ENCODE measurements around the gene MRPS16. TPM values are rescaled to one million over a fixed set of nuclear protein-coding genes. Genes with fewer than 3 reads are reported as not detected.
A peak's percentile ranks its signal among the peaks of the same experiment; 100 is the strongest.

MRPS16 gene
- polyA plus RNA-seq, 1 of the 3 experiments (the other 2 are of a cell fraction): 75.5 TPM

- peak; percentile 56 for TF ChIP-seq CTCF (IDR thresholded peaks at IDR 0.05)
- TF ChIP-seq FOXJ3 (CRISPR knock-in tag; IDR thresholded peaks at IDR 0.05): no peak
- CTCF ChIA-PET: interaction anchor here (0.6 to 2.4 kb wide), 3 partner anchors 11 to 15 kb away, joined by 3 to 6 read pairs (median 4); no protein-coding TSS in a partner anchor
- H2AFZ ChIP-seq (ENCODE audit: low read depth): no peak overlapping the region
- H3K4me3 ChIP-seq (ENCODE audit: low read depth in 2 of 2, low read length in 1 of 2): no peak overlapping the region
- WGBS (ENCODE audit: low lambda C conversion rate): 100% methylated on average over 2 of the region's 2 CpGs
- H3K9me3 ChIP-seq: no peaks in the 10 kb centered on the region
- H3K36me3 ChIP-seq (replicated peaks in 1 of 2; ENCODE audit: control insufficient read depth in 1 of 2, insufficient read depth in 2 of 2, low read length in 1 of 2): peaks cover 42 to 49% of the 10 kb centered on the region in 2 experiments
- POLR2A ChIA-PET: no interaction called here
- no peaks in the 10 kb centered on the region for H3K79me2 ChIP-seq (ENCODE audit: insufficient read depth)
- H3K9ac ChIP-seq: no peak overlapping the region
- H3K4me2 ChIP-seq: no peak overlapping the region
- no peaks in the 10 kb centered on the region for H3K4me1 ChIP-seq (ENCODE audit: control insufficient read depth in 1 of 2, insufficient read depth in 2 of 2, low read depth in 1 of 2, low read length in 1 of 2)
- H3K9me2 ChIP-seq: no peaks in the 10 kb centered on the region
- DNase-seq: peak; percentile 7
- H3K27ac ChIP-seq (ENCODE audit: low read depth in 2 of 2, low read length in 1 of 2): no peak overlapping the region
- no peaks in the 10 kb centered on the region for H3F3A ChIP-seq (replicated peaks; ENCODE audit: insufficient read depth)
- H3K27me3 ChIP-seq (ENCODE audit: insufficient read depth): no peaks in the 10 kb centered on the region
- H4K20me1 ChIP-seq (ENCODE audit: insufficient read depth): no peaks in the 10 kb centered on the region
These were observed 33.8 kb downstream of the MRPS16 start for GRCh38 chr10:73218431-73219191.

- no peaks in the 10 kb centered on the region for H3K27me3 ChIP-seq (ENCODE audit: insufficient read depth)
- H3F3A ChIP-seq (replicated peaks; ENCODE audit: insufficient read depth): no peaks in the 10 kb centered on the region
- no peaks in the 10 kb centered on the region for H3K4me1 ChIP-seq (ENCODE audit: control insufficient read depth in 1 of 2, insufficient read depth in 2 of 2, low read depth in 1 of 2, low read length in 1 of 2)
- H3K79me2 ChIP-seq (ENCODE audit: insufficient read depth): no peaks in the 10 kb centered on the region
- 98% methylated on average over 2 of the region's 2 CpGs for WGBS (ENCODE audit: low lambda C conversion rate)
- H3K9ac ChIP-seq: no peak overlapping the region
- DNase-seq: no peak
- ChIA-PET POLR2A (no interaction called here), CTCF (interaction anchor here (1.3 kb wide), 1 partner anchor 11 kb away, joined by 3 read pairs; no protein-coding TSS in a partner anchor)
- no peak overlapping the region for H3K27ac ChIP-seq (ENCODE audit: low read depth in 2 of 2, low read length in 1 of 2)
- no peak overlapping the region for H3K4me3 ChIP-seq (ENCODE audit: low read depth in 2 of 2, low read length in 1 of 2)
- H3K9me2 ChIP-seq: no peaks in the 10 kb centered on the region
- H3K36me3 ChIP-seq (replicated peaks in 1 of 2; ENCODE audit: control insufficient read depth in 1 of 2, insufficient read depth in 2 of 2, low read length in 1 of 2): peaks cover 42 to 45% of the 10 kb centered on the region in 2 experiments
- no peaks in the 10 kb centered on the region for H3K9me3 ChIP-seq
- no peak overlapping the region for H3K4me2 ChIP-seq
- TF ChIP-seq EP300 (IDR thresholded peaks at IDR 0.05; ENCODE audit: borderline replicate concordance in 1 of 2, low read depth in 1 of 2, low read length in 1 of 2) (no peak), TAF1 (IDR thresholded peaks at IDR 0.05; ENCODE audit: borderline replicate concordance, low read depth, low read length) (no peak), SMC3 (IDR thresholded peaks at IDR 0.05; ENCODE audit: low read depth, low read length) (no peak), GATA2 (CRISPR knock-in tag; IDR thresholded peaks at IDR 0.05) (no peak), FOSL2 (IDR thresholded peaks at IDR 0.05; ENCODE audit: borderline replicate concordance, low read depth) (no peak), POLR2AphosphoS5 (IDR thresholded peaks at IDR 0.05; ENCODE audit: low read depth, low read length) (no peak)
- TF ChIP-seq, protein P1, sequence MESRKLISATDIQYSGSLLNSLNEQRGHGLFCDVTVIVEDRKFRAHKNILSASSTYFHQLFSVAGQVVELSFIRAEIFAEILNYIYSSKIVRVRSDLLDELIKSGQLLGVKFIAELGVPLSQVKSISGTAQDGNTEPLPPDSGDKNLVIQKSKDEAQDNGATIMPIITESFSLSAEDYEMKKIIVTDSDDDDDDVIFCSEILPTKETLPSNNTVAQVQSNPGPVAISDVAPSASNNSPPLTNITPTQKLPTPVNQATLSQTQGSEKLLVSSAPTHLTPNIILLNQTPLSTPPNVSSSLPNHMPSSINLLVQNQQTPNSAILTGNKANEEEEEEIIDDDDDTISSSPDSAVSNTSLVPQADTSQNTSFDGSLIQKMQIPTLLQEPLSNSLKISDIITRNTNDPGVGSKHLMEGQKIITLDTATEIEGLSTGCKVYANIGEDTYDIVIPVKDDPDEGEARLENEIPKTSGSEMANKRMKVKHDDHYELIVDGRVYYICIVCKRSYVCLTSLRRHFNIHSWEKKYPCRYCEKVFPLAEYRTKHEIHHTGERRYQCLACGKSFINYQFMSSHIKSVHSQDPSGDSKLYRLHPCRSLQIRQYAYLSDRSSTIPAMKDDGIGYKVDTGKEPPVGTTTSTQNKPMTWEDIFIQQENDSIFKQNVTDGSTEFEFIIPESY (IDR thresholded peaks at IDR 0.05; ENCODE audit: borderline replicate concordance, low read depth): no peak
- no peak overlapping the region for H2AFZ ChIP-seq (ENCODE audit: low read depth)
- H4K20me1 ChIP-seq (ENCODE audit: insufficient read depth): no peaks in the 10 kb centered on the region
These were observed 34.8 kb downstream of the MRPS16 start for GRCh38 chr10:73217628-73218027.

All from SK-N-SH (cell line).